Activated T-cell treated with anti-CD3 and anti-CD28 coated beads, Interleukin-2, amount 50 U/mL, for 48 hours (primary cell): ENCODE data around the gene MEG3.

ENCODE experiments used
- DNase-seq, 2 experiments: peaks; one replicate each; pipeline ENCODE4 v3.0.0-alpha.2; 2020

Gene MEG3

GRCh38 chr14:100900837-100901390, 75.0 kb downstream of the MEG3 start:
- peak; percentile 38 to 42 for DNase-seq

DNA sequence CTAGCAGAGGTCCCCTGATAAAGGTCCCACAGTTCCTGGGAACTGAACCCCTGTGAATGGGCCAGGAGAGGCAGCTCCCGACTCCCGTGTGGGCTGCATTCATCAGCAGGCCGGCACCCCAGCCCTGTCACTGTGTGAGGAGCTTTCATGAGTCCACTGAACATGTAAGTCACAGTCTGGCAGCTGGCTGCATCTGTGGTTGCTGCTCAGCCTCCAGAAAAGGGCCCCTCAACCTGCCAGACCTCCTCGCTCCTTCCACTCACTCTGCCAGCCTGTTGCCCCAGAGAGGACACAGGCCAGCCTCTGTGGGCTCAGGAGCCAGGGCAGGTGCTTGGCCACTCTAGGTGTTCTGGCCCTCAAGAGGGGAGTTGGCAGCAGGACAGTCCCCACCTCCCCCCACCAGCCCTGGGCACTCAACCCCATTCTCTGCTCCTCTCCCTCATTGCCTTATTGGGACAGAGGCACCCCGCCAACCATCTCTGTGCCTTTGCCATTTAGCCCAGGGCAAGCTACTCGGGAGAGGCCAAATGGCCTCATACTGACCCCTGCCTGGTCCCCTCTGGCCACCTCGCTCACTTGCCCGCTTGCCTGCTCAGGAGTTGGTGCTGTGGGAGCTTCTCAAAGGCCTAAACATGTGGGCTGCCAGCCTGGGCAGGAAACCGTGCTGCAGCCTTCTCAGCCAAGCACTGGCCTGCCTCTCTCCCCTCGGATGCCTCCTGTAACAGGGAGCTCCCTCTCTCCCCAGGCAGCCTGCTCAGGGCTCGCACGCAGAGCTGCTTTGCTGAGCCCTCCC, 75.7 kb downstream of the MEG3 start:
- DNase-seq = no peak

- DNase-seq = no peak
Observed at GRCh38 chr14:100902295-100903133, 76.6 kb downstream of the MEG3 start.

GRCh38 chr14:100903134-100903468, 77.2 kb downstream of the MEG3 start:
- no peak for DNase-seq

DNA sequence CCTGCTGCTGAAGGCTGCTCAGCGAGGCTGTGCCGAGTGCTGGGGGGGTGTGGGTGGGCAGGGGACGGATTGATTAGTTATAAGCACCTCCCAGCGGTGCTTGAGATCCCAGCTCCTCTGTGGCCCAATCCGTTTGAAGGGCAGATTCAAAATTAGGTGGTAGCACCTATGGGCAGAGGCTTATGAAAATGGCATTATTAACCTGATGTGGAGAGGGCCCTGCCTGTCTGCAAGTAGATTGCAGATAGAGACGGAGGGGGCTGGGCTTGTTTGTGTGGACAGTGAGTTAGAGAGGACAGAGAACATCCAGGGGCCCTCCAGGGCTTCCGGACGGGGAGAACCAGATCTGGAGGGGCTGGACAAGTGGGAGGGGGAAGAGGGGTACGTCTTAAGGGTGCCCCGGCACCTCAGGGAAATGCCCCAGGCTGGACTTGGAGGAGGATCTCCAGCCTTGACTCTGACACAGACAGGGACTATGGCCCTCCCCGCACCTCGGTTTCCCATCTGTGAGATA, 77.8 kb downstream of the MEG3 start, which contains the start of gene RTL1:
RTL1 (minus strand) TSS at position 51 of the 514 bp plus-strand sequence. CDS start 18,934 bp downstream, outside the sequence.
- DNase-seq = no peak

DNA sequence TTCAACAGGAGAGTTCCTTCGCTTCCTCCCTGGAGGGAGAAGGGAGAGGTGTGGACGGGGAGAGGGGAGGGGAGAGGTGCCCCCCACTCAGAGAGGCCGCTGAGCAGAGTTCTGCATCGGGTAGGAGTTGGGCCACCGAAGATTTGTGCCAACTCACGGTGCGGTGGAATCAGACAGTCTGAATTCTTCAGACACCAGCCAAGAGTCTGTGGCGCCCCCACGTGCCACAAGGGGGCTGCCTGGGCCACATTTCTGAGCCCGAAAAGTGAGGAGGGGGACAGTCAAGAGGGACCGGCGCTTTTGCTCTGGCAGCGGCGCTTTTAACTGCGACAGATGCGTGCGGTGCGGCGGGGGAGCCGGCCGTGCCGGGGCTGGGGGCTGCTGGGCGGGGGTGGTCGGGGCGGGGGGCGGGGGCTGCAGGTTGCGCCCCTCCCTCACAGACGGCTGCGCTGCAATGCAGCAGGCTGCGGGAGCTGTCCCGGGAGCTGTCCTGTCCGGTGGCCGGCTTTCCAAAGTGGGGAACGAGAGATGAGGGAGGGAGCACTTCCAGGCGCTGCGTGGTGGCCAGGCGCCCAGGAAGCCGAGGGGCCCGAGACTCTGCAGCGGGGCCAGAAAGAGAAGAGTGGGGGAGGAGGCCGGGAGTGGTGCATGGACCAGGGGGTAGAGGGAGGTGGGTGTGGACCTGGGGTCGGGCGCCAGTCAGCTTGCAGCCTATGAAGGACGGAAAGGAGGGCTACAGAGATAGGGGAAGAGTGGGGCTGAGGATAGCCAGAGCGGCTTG, 78.6 kb downstream of the MEG3 start:
- DNase-seq = no peak

- DNase-seq = no peak
Observed at GRCh38 chr14:100905166-100905565, 79.2 kb downstream of the MEG3 start.

GRCh38 chr14:100906420-100906819, 80.5 kb downstream of the MEG3 start:
- DNase-seq = no peak

DNA sequence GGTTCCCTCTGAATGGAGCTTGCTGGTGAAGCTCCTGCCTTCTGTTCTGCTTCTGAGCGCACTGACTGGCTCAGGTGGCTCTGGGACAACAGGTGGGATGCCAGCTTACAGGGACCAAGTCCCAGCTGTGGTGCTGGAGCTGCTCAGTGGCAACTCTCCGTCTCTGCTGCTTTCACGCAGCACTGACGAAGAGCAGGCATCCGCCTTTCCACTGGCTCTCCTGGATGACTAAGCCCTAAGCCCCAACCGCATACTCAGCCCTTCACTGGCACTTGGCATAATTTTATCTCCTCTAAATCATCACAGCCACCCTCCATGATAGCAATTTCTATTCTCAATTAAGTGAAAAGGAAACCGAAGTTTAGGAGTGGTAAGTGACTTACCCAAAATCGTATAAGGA, 81.3 kb downstream of the MEG3 start:
- DNase-seq = no peak

- DNase-seq = no peak
Observed at GRCh38 chr14:100909439-100909838, 83.5 kb downstream of the MEG3 start.
